GM18907 (cell line): ENCODE measurements around the gene SEZ6L2.
A peak's percentile ranks its signal among the peaks of the same experiment; 100 is the strongest.
"Not testable (repeated sequence)": the region's sequence is repeated elsewhere in the genome, so short reads cannot be mapped to it uniquely, and the experiment has no call there.

Source experiments
- ATAC-seq: cut with Tn5 transposase; IDR thresholded peaks from one replicate; pipeline ENCODE4 v1.9.1; 2021; ENCODE audit warnings: mild to moderate bottlenecking, moderate library complexity; ENCODE audit not compliant: unreplicated experiment

Gene SEZ6L2

DNA sequence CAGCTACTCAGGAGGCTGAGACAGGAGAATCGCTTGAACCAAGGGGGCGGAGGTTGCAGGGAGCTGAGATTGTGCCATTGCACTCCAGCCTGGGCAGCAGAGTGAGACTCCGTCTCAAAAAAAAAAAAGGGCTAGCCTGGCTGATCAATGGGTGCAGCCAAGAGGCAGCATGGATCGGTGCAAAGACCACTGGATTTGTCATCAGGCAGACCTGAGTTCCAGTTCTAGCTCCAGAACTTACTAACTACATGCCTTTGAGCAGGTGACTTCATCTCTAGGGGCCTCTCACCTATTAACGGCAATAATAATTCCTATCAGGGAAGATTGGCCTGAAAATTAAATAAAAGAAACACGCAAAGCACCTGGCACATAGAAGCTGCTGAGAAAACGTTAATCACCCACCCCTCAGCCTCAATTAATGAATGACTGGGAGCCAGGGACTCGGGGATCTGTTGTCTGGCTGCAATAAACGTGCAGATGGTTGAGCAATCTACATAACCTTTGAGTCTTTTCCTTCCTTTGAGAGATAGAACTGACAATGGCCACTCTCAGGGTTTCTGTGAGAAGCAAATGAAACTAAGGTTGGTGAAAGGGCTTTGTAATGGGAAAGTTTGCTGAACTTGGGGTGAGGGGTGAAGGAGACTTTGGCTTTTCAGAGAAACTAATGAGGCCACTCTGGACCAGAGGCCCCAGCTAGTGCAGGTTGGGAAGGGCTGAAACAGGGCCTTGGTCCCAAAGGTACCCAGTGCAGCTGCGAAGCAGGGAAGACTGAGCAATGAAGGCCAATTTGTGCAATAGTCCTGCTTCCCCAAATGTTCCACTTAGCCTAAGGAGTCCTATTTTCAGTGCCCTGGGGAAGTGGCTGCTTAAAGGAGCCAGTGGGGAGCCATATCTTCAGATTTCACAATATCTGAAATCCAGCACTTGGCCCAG lies 7.6 kb downstream of the SEZ6L2 start:
- ATAC-seq = no peak

DNA sequence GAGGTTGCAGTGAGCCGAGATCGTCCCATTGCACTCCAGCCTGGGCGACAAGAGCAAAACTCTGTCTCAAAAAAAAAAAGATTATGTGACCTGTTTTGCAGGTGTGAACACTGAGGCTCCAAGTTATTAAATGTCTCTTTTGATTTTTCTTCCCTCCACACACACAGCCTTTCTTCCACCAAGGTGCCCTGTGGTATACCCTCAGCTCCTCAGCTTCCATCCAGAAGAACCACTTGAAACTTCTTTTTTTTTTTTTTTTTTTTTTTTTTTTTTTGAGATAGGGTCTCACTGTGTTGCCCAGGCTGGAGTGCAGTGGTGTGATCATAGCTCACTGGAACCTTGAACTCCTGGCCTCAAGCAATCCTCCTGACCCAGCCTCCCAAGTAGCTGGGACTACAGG lies 10.0 kb downstream of the SEZ6L2 start:
- ATAC-seq = not testable (repeated sequence)

DNA sequence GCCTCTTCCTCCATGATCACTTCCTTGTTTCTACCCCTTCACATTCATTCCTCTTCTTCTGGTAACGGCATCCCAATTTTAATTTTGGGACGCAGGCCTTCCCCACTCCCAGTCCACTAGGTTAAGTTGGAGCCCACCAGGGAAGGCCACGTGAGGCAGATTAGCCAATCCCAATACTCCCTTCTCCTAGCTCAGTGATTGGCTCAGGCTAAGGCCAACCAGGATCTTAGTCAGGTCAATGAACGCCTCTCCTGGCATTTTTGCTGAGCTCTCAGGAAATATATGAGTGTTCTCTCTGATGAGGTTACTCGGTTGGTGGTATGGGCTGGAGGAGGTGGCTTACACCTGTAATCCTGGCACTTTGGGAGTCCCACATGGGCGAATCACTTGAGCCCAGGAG lies 15.4 kb downstream of the SEZ6L2 start:
- ATAC-seq = no peak

DNA sequence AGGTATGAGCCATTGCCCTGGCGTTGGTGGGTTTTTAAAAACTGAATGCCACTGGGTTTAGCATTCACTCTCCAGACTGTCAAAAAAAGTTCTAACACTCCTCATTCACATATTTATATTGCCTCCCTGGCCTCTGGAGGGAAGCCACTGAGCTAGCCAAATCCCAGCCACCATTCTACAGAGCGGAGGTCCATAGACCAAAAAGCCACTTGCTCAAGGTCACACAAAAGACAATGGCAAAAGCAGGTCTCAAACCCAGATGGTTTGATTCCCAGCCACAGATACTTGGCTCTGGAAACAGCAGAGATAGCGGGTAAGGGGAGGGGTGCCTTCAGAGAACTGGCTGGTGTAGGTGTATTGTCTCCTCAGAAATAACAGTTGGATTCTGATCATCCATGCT lies 18.3 kb downstream of the SEZ6L2 start:
- no peak for ATAC-seq

DNA sequence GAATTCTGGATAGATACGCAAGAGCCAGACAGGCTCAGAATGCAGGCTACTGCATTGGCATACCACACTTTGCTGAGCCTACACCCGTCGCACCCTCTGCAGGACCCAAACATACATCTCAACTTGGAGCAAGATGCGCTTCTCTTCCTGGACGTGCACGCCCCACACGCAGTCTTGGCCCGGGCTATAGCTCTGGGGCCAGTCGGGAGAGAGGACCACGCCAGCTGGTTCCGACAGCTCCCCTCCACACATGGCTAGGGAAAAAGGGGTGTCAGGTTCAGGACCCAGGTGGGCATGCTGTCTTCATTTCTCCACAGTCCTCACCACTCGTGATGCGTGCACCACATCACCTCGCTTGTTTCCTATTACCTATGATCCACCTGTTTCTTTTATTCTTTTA lies 21.2 kb downstream of the SEZ6L2 start:
- no peak for ATAC-seq

DNA sequence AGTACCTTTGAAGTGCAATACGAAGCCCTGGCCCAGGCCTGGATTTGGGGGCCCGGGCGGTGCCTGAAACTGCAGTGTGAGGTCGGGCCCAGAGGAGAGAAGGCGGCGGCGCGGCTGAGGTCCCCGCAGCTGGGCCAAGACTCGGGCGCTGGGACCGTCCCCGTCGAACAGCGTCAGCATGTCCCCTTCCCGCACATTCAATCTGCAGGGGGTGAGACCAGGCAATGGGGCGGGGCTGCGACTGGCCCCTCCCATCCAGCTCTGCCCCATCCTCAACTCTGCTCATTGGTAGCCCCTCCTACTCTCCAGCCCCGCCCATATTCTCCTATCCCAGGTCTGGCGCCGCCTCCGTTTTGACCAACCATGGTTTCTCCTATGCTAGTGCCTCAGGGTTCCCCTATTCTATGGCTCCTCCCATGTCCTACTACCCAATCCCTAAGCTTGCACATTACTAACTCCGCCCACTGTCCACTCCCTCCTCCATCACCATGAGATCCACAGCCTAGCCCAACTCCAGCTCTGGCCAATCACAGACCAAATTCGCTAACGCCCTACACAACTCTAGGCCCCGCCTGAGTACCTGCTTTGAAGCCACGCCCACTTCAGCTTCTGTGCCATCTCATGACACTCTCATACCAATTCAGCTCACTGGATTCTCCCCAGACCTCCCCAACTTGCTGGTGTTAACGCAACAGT lies 21.9 kb downstream of the SEZ6L2 start:
- no peak for ATAC-seq

DNA sequence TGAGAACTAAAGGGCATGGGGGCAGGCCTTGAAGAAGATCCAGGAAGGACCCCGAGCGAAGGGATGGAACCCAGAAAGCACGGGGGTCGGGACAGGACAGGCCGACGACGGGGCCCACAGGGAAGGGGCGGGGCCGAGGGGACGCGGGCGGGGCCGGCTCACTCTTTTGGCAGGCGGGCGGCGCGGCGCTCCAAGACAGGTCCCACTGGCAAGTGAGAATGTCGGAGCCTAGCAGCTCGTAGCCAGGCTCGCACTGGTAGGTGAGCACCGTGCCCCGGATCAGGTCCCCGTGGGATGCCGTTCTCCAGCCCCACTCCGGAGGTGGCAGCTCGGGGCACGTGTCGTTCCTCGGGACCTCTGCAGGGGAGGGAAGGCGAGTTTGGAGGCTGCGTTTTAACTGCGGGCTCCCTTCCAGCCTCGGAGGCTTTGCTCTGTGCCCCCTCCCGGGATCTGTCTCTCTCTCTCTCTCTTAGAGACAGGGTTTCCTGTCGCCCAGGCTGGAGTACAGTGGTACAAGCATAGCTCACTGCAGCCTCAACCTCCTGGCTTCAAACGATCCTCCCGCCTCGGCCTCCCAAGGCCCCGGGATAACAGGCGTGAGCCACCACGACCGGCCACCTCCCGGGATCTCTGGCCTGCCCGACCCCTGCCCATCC lies 22.6 kb downstream of the SEZ6L2 start:
- ATAC-seq = no peak

DNA sequence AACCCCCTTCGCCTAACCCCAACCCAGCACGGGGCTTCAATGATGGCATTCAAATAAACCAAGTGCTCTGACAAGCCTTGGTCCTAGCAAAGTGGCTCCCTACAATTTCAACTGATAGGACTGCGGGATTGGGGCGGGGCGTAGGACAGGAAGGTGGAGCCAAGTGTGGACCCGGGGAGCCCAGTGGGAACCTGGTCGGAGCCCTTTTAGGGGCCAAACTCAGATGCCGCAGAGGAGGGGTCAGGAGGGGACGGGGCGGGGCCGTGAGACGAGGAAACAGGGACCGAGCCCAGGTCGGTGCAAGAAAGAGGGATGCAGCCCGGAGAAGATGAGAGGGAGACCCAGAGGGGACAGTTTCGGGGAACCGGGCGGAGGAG lies 23.1 kb downstream of the SEZ6L2 start:
- ATAC-seq = no peak

DNA sequence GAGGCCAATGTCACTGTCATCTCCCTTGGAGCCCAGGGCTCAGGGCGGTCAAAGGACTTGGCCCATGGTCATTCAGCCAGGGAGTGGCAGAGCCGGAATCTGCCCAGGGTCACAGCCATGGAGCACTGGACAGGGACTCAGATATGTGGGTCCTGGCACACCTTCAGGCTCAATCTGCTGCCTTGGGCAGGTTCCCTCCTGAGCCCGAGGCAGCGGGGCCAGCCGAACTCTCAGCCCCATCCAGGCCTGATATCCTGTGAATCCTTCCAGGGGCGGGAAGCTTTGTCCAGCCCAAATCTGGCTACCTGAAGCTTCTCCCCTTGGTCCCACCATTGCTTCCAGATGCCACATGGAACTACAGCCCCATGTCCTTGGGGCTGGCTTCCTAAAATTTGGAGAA lies 24.1 kb downstream of the SEZ6L2 start:
- no peak for ATAC-seq

DNA sequence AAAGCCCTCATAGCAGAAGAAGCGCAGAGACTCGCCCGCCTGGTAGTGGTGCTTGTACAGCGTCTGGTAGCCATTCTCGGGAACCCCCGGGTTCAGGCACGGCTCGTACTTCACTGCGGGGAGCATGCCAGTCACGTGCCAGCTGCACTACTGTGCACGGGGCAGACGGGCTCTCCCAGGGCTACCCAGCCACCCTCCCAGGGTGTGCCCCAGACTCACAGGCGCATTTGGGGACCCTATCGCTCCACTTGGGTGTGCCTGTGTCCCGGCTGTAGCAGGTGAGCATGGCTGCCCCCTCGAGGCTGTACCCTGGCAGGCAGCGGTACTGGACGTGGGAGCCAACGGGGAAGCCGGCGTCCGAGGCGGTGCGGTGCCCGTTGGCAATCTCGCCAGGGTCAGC lies 26.0 kb downstream of the SEZ6L2 start:
- no peak for ATAC-seq

DNA sequence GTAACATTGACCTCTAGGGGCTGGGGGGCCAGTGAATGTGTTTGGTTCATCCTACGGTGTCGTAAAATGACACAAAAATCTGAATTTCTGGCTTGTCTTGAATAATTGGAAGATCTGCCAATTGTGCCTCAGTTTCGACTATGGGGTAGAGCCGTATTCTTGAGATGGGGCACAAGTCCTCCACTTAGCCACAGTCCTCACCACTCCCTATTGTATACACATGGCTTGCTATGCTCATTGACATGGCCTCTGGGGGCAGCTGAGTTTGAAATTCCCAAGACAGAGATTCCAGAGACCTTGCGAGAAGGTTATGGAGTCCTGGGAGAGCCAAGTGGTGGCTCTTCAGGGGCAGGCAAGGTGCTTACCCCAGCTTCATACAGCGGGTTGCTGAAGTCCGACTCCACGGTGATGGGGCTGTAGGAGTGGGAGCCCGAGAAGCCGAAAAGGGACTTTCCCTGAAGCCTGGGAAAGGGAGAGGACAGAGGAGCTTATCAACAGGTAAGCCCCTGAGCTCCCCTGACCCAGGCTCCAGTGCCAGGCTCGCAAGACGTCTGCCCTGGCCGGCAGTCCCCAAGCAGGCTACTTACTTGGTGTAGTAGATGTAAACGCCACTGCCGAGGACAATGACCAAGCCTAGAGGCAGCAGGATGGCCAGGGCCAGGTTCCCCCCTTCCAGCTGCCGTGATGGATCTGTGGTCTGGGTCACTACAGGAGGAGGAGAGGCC lies 27.4 kb downstream of the SEZ6L2 start:
- ATAC-seq = no peak

DNA sequence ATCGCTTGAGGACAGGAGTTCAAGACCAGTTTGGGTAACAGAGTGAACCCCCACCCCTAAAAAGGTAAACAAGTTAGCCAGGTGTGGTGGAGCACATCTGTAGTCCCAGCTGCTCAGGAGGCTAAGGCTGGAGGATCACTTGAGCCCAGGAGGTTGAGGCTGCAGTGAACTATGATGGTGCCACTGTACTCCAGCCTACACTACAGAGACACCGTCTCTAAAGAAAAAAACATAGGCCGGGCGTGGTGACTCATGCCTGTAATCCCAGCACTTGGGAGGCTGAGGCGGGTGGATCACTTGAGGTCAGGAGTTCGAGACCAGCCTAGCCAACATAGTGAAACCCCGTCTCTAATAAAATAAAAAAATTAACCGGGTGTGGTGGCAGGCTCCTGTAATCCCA lies 30.3 kb downstream of the SEZ6L2 start:
- ATAC-seq = not testable (repeated sequence)

DNA sequence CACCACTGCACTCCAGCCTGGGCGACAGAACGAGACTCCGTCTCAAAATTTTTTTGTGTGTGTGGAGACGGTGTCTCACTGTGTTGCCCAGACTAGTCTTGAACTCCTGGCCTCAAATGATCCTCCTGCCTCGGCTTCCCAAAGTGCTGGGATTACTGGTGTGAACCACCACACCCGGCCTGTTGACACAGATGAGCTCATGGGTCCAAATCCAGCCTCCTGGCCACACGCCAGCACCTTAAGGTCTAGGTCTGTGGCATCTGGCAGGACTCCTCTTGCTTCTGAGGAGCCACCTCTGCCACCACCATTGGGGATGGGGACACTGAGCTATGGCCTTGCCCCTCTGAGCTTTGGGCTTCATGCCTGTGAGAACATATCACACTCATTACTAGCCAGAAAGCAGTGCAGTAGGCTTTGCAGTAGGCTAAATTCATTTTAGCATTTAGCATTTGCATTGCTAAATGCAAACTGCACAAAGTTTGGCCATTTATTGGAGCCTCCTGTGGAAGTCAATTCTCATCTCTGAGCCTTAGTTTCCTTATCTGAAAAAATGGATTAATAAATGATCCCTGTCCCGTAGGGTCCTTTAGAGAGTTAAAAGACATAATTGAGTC lies 30.8 kb downstream of the SEZ6L2 start:
- no peak for ATAC-seq

DNA sequence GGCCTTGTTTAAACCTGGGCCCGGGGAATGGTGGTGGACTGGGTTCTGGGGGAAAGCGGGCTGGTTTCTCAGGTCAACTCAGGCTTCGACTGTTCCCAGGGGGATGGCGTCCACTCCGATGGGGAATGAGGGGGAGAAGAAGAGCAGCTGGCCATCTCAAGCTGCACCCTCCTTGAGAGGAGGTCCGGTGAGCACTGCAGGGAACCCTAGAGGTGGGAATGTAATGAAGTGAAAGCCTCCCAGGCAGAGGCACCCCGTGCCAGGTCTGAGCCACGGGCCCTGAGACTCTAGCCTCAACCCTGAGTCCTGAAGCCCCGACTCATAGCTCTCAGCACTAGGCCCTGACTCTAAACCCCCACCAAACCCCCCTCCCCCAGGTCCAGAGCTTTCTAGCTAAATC lies 35.1 kb downstream of the SEZ6L2 start:
- no peak for ATAC-seq

DNA sequence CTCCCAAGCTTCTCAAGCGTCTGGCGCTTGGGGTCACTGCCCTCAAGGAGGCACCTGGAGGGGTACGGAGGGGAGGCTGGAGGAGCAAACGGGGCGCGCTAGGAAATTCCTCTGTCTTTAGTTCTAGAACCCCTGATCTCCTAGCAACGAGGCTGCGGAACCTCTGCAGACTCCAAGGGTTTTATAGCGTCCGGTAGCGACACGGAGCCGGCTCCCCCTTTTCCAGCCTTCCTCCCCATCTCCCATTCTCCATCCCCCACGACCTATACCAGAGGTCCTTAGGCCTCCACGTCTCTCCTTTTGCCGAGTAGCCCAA lies 35.7 kb downstream of the SEZ6L2 start:
- ATAC-seq = no peak

DNA sequence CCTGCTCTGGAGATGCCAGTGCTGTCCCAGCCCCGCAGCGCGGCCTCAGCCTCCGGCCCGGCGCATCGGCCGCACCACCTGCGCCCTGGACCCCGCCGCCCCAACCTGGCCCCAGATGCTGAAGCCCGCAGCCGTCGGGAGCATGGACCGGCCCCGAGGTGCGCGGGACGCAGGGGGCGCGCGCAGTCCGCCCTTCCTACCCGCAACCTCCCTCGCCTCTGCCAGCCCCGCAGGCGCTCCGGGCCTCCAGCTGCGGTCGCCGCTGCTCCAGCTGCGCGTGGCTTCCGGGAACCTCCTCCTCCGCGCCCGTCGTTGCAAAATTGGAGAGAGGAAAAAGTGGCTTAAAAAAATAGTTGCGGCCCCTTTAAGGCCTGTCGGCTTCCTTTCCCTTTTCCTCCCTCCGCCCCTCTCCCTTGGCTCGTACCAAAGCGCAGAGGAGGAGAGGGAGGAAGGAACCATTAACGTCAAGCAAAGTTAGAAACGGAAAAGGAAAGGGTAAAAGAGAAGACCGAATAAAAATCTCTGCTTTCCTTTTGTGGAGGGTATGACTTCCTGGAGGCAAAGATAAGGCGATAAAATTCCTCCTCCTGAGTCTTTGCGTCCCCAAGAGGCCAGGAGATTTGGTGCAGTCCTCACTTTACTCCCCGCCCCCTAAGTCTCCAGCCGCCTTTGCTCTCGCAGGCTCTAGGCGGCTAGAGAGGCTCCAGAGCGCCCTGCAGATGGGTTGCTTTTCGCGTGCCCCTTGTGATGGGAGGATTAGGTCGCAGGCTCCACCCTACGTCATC lies 36.3 kb downstream of the SEZ6L2 start, which contains the start of gene CDIPT:
TSS of gene CDIPT (minus strand) at position 343 of the 785 bp plus-strand sequence. CDS start 369 bp downstream, outside the sequence.
- peak; percentile 87 for ATAC-seq

DNA sequence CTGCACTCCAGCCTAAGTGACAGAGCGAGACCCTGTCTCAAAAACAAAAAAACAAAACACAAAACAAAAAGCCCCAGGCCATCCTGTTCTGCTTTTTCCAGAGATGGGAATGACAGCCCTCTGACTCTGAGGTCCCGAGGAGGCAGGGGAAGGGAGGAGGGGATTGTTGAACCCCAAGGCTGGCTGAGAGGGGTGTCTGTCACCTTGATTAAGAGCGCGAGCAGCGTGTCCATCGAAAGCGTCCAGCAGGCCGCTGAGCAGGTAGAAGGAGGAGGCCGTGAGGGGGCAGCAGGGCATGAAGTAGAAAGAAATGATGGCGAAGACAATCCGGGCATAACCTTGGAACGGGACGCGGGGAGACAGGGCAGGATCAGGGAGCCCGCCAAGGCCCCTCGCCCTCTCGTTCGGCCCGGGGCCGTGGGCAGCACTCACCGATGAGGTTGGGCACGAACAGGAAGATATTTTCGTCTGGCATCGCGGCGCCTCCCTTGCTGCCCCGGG lies 36.9 kb downstream of the SEZ6L2 start:
- ATAC-seq = no peak

DNA sequence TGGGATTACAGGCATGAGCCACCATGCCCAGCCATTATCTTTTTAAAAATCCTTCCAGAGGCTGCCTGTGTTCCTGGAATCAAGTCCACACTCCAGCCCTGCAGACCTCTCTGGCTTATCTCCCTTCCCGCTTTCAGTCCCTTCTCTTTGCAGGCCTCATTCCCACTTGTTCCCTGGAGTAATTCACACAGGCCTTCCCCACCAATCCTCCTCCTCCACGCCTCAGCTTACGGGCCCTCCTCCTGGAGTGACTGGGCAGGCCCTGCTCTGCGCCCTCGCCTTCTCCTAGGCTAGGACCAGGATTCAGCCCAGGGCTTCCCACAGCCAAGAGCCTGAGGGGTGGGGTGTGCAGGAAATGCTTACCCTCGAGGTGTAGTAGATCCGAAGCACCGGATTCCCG lies 39.1 kb downstream of the SEZ6L2 start:
- ATAC-seq = no peak

DNA sequence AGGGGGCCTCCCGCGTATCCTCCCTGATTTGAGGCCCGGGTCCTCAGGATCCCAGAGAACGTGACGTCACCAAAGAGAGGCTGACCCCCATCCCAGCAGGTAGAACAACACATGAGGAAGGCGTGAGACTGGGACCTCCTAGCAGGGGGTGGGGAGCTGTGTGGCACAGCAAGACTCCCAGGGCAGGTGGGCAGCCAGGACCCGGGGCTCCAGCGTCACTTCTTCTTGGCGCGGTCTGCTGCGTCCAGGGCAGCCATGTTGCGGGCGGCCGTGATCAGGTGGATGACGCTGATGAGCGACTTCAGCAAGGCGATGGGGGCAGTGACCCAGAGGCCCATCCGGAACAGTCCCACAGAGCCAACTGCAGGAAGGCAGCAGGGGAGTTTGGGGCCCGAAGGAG lies 40.4 kb downstream of the SEZ6L2 start:
- ATAC-seq = no peak
